CD14-positive monocyte (primary cell): ENCODE results near the gene SMIM34. TPM values are rescaled to one million over a fixed set of nuclear protein-coding genes. Genes with fewer than 3 reads are reported as not detected.
"Not testable (repeated sequence)": the region's sequence is repeated elsewhere in the genome, so short reads cannot be mapped to it uniquely, and the experiment has no call there.

Source experiments
- DNase-seq, 3 donors: peaks; one replicate each; pipeline ENCODE4 v3.0.0-alpha.2; 2011 to 2022
- H2AFZ ChIP-seq: 2 replicates; pipeline ENCODE4 v1.6.0; 2012; ENCODE audit warnings: mild to moderate bottlenecking, low read depth, low read length, inconsistent platforms; ENCODE audit not compliant: insufficient read depth, poor library complexity, severe bottlenecking
- H3K27ac ChIP-seq, 2 donors: 1 replicate in 1 of 2; 2 replicates in 1 of 2; pipeline ENCODE4 v1.5.1; 2012 to 2013; ENCODE audit warnings: low read length in 2 of 2, control low read depth in 1 of 2, inconsistent platforms in 1 of 2, low read depth in 1 of 2, mild to moderate bottlenecking in 1 of 2
- H3K27me3 ChIP-seq, 2 donors: one replicate each; pipeline versions ENCODE4 v1.6.0 to v1.6.1; 2011 to 2013; ENCODE audit warnings: low read length in 2 of 2; ENCODE audit not compliant: control insufficient read depth in 2 of 2, insufficient read depth in 2 of 2
- H3K36me3 ChIP-seq, 2 donors: replicated peaks in 1 of 2; 1 replicate in 1 of 2; 2 replicates in 1 of 2; pipeline versions ENCODE4 v1.5.1 to v1.6.1; 2012 to 2013; ENCODE audit warnings: low read length in 2 of 2, control low read depth in 1 of 2, inconsistent platforms in 1 of 2, mild to moderate bottlenecking in 1 of 2; ENCODE audit not compliant: insufficient read depth in 2 of 2, control insufficient read depth in 1 of 2
- H3K4me1 ChIP-seq, 2 donors: 1 replicate in 1 of 2; 2 replicates in 1 of 2; pipeline versions ENCODE4 v1.5.1 to v1.6.1; 2012 to 2013; ENCODE audit warnings: low read length in 2 of 2, control low read depth in 1 of 2, inconsistent platforms in 1 of 2, mild to moderate bottlenecking in 1 of 2, moderate library complexity in 1 of 2; ENCODE audit not compliant: insufficient read depth in 2 of 2, control insufficient read depth in 1 of 2
- H3K4me2 ChIP-seq: replicated peaks from 2 replicates; pipeline ENCODE3; 2012; ENCODE audit warnings: low read length, moderate library complexity, mild to moderate bottlenecking; ENCODE audit not compliant: poor library complexity, severe bottlenecking; ENCODE audit errors: extremely low read depth
- H3K4me3 ChIP-seq, 3 experiments: fragments of 200-600 bp in 1 of 3; sonication (generic) in 1 of 3; replicated peaks in 1 of 3; 1 replicate in 2 of 3; 2 replicates in 1 of 3; pipeline ENCODE4 v1.5.1; 2011 to 2013; ENCODE audit warnings: low read length in 3 of 3, mild to moderate bottlenecking in 3 of 3, control low read depth in 2 of 3, low read depth in 2 of 3, inconsistent platforms in 1 of 3, moderate library complexity in 1 of 3
- H3K79me2 ChIP-seq: 2 replicates; pipeline ENCODE4 v1.6.0; 2012; ENCODE audit warnings: mild to moderate bottlenecking, control low read depth, inconsistent platforms, low read length, moderate library complexity; ENCODE audit not compliant: insufficient read depth
- H3K9ac ChIP-seq: 2 replicates; pipeline ENCODE4 v1.6.0; 2017; ENCODE audit warnings: low read length, mild to moderate bottlenecking; ENCODE audit not compliant: insufficient read depth, poor library complexity, severe bottlenecking
- H3K9me3 ChIP-seq, 2 donors: replicated peaks in 1 of 2; 1 replicate in 1 of 2; 2 replicates in 1 of 2; pipeline versions ENCODE4 v1.5.1 to v1.6.1; 2012 to 2013; ENCODE audit warnings: low read length in 2 of 2, control low read depth in 1 of 2; ENCODE audit not compliant: control insufficient read depth in 1 of 2, insufficient read depth in 1 of 2
- H4K20me1 ChIP-seq: 2 replicates; pipeline ENCODE4 v1.6.0; 2012; ENCODE audit warnings: mild to moderate bottlenecking, low read length, control low read depth, moderate library complexity; ENCODE audit not compliant: insufficient read depth
- H3K27ac Mint-ChIP-seq, 7 donors: one replicate each; pipeline ENCODE4 v1.8.0; 2020; ENCODE audit warnings: mild to moderate bottlenecking in 7 of 7, mixed read lengths in 7 of 7, moderate library complexity in 6 of 7, inconsistent platforms in 2 of 7
- H3K27me3 Mint-ChIP-seq, 3 donors: one replicate each; pipeline ENCODE4 v1.8.0; 2021 to 2022; ENCODE audit warnings: low read depth in 3 of 3, mild to moderate bottlenecking in 3 of 3, mixed read lengths in 3 of 3, moderate library complexity in 3 of 3, inconsistent platforms in 1 of 3
- H3K36me3 Mint-ChIP-seq, 2 donors: one replicate each; pipeline ENCODE4 v1.8.0; 2020; ENCODE audit warnings: mixed read lengths in 2 of 2, inconsistent platforms in 1 of 2, mild to moderate bottlenecking in 1 of 2
- H3K4me1 Mint-ChIP-seq: one replicate; pipeline ENCODE4 v1.8.0; 2020; ENCODE audit warnings: mild to moderate bottlenecking, mixed read lengths
- H3K4me3 Mint-ChIP-seq, 2 donors: one replicate each; pipeline ENCODE4 v1.8.0; 2020; ENCODE audit warnings: mild to moderate bottlenecking in 2 of 2, mixed read lengths in 2 of 2, moderate library complexity in 1 of 2
- H3K9me3 Mint-ChIP-seq, 7 donors: one replicate each; pipeline ENCODE4 v1.8.0; 2020 to 2022; ENCODE audit warnings: mixed read lengths in 7 of 7, mild to moderate bottlenecking in 6 of 7, moderate library complexity in 6 of 7, inconsistent platforms in 2 of 7
- WGBS: methylation state at CpG from one replicate; pipeline ENCODE4 v1.1.5; 2013; ENCODE audit warnings: missing lambda C conversion rate; ENCODE audit not compliant: insufficient coverage; 5-methylcytosine and 5-hydroxymethylcytosine counted together
- intact Hi-C, 2 donors: fragments of 100-400 bp; cut with micrococcal nuclease; formaldehyde crosslinking; loops; one replicate each; pipeline versions ENCODE4 v1.15.0 to v1.15.1; 2023
- polyA plus RNA-seq, 3 donors: library from polyadenylated mRNA; depleted of rRNA in 1 of 3; unstranded in 2 of 3; stranded (reverse) in 1 of 3; fragments of 300-500 nt in 2 of 3; fragments of >200 nt in 1 of 3; fragmentation: Illumina TruSeq in 2 of 3; gene quantifications; 1 replicate in 2 of 3; 2 replicates in 1 of 3; pipeline ENCODE4 v1.2.3, GENCODE V29; 2012 to 2021

The SMIM34 gene
- polyA plus RNA-seq, 3 donors = 0.21 TPM; not detected in 2

DNA sequence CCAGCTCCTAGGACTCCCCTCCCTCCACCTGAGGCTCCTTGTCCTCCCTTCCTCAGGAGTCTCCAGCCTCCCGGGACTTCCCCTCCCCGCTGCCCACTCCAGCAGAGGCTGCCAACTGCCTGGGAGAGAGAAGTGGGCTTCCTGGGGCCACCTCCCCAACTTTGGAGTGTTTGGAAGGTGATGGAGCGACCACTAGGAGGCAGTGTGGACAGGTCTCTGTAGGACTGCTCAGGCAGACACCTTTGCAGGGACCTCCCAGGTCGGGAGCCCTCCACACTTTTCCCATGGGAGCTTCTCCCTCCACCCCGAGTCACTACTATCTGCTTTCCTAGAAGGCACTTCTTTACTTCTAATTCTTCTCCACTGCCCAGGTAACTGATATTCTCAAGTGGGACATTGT, 19.0 kb downstream of the SMIM34 start:
- H3K36me3 ChIP-seq, H3K27me3 Mint-ChIP-seq, H3K4me2 ChIP-seq, DNase-seq, H3K9ac ChIP-seq, H3K79me2 ChIP-seq, H4K20me1 ChIP-seq, H3K27ac ChIP-seq, H3K9me3 Mint-ChIP-seq, H3K9me3 ChIP-seq, H3K4me3 ChIP-seq, H3K4me3 Mint-ChIP-seq, intact Hi-C loops, H3K36me3 Mint-ChIP-seq, H3K27me3 ChIP-seq, H3K4me1 Mint-ChIP-seq, H3K27ac Mint-ChIP-seq, H2AFZ ChIP-seq, H3K4me1 ChIP-seq: not testable (repeated sequence)
- WGBS = no CpG with 5 or more reads among the region's 5 CpGs

DNA sequence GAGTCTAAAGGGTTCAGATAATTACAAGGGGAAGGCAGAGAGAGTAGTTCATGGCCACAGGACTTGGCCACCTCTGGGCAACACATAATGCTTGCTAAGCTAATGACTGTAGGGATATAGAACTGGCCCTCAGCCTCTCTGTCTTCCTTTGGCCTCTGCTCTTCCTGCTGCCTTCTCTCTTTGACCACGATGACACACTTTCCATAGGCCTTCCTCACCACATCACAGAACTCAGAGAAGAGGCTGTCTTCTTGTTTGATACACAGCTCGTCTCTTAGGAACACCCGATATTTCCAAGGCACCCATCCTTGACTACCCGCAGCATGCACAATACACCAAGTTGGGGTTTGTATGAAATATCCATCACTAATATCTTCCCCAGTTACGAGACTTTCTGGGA, 23.2 kb downstream of the SMIM34 start:
- H3K27ac Mint-ChIP-seq, H3K36me3 ChIP-seq, H3K9ac ChIP-seq, H3K4me1 ChIP-seq, H3K36me3 Mint-ChIP-seq, H3K9me3 Mint-ChIP-seq, H3K27ac ChIP-seq, H3K27me3 Mint-ChIP-seq, DNase-seq, H3K9me3 ChIP-seq, H3K4me1 Mint-ChIP-seq, H4K20me1 ChIP-seq, H3K4me3 ChIP-seq, intact Hi-C loops, H3K4me3 Mint-ChIP-seq, H3K27me3 ChIP-seq, H3K79me2 ChIP-seq, H3K4me2 ChIP-seq, H2AFZ ChIP-seq: not testable (repeated sequence)
- WGBS = no CpG with 5 or more reads among the region's 5 CpGs

DNA sequence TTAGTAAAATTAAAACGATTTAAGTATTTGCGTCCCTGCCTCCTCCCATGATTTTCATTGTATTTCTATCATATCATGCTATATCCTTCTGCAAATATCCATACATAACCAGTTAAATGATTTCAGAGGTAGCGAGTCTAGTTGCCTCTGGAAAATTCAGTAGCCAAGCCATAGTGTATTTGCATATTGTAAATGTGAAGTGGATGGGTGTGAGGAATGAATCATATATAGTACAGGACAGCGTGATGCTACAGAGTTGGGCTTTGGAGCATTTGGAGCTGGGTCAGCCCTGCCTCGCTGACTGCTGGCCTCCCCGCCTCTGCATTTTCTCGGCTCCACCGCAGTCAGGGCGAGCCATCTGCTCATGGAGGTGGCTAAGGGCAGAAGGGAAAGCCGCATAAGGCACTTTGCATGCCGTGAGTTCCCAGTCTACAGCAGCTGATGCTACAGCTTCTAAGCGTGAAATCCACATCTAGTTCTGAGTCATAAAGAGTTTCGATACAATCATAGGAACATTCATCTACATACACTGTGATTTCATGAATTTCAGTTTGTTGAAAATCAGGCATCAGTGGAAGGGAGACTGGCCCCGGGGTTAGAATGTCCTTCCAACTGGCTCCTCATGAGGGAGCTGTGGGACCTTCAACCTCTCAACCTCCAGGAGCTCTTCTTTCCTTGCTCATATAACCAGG, 39.9 kb downstream of the SMIM34 start:
- H3K27ac ChIP-seq, H3K36me3 Mint-ChIP-seq, H3K79me2 ChIP-seq, DNase-seq, H3K4me1 Mint-ChIP-seq, H3K4me3 ChIP-seq, H3K27me3 ChIP-seq, H3K9me3 ChIP-seq, intact Hi-C loops, H3K4me3 Mint-ChIP-seq, H3K27ac Mint-ChIP-seq, H3K9ac ChIP-seq, H2AFZ ChIP-seq, H3K4me1 ChIP-seq, H3K9me3 Mint-ChIP-seq, H4K20me1 ChIP-seq, H3K27me3 Mint-ChIP-seq, H3K36me3 ChIP-seq, H3K4me2 ChIP-seq: not testable (repeated sequence)
- whole genome bisulfite sequencing = no CpG with 5 or more reads among the region's 14 CpGs

DNA sequence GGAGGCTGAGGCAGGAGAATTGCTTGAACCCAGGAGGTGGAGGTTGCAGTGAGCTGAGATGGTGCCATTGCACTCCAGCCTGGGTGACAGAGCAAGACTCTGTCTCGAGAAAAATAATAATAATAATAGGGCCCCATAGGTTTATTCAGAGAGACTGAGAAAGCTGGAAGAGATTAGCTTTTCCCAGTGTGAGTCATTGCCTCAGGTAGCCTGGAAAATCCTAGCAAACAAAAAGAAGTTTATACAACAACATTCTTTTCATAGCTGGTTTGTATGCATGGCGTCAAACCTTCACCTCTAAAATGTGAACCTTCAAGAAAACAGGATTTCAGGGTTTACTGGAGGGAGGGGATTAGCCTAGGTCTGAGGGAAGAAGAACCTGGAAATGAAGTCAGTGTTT, 40.6 kb downstream of the SMIM34 start:
- WGBS = no CpG with 5 or more reads among the region's 2 CpGs
- H3K4me3 ChIP-seq, H3K36me3 ChIP-seq, H3K9me3 ChIP-seq, H4K20me1 ChIP-seq, H3K27ac ChIP-seq, H3K9ac ChIP-seq, H2AFZ ChIP-seq, H3K4me1 ChIP-seq, H3K79me2 ChIP-seq, H3K4me3 Mint-ChIP-seq, H3K27me3 Mint-ChIP-seq, DNase-seq, H3K27me3 ChIP-seq, H3K36me3 Mint-ChIP-seq, intact Hi-C loops, H3K27ac Mint-ChIP-seq, H3K4me2 ChIP-seq, H3K4me1 Mint-ChIP-seq, H3K9me3 Mint-ChIP-seq: not testable (repeated sequence)
